ENCODE measurements around the gene KCTD12. TPM values are rescaled to one million over a fixed set of nuclear protein-coding genes. Genes with fewer than 3 reads are reported as not detected.

Gene KCTD12
- total RNA-seq, 1 donor from 2014 or later, result 3.7 TPM

GRCh38 chr13:76887076-76887563 is 915 bp upstream of the KCTD12 start:
- DNase-seq (ENCODE audit: low read depth), result no peak
- TF ChIP-seq, protein P1, sequence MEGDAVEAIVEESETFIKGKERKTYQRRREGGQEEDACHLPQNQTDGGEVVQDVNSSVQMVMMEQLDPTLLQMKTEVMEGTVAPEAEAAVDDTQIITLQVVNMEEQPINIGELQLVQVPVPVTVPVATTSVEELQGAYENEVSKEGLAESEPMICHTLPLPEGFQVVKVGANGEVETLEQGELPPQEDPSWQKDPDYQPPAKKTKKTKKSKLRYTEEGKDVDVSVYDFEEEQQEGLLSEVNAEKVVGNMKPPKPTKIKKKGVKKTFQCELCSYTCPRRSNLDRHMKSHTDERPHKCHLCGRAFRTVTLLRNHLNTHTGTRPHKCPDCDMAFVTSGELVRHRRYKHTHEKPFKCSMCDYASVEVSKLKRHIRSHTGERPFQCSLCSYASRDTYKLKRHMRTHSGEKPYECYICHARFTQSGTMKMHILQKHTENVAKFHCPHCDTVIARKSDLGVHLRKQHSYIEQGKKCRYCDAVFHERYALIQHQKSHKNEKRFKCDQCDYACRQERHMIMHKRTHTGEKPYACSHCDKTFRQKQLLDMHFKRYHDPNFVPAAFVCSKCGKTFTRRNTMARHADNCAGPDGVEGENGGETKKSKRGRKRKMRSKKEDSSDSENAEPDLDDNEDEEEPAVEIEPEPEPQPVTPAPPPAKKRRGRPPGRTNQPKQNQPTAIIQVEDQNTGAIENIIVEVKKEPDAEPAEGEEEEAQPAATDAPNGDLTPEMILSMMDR (conservative IDR thresholded peaks at IDR 0.05; ENCODE audit: low read depth, low read length), result no peak
- peak overlapping the region; percentile 62 for H3K4me3 ChIP-seq (ENCODE audit: low read depth, low read length)

DNA sequence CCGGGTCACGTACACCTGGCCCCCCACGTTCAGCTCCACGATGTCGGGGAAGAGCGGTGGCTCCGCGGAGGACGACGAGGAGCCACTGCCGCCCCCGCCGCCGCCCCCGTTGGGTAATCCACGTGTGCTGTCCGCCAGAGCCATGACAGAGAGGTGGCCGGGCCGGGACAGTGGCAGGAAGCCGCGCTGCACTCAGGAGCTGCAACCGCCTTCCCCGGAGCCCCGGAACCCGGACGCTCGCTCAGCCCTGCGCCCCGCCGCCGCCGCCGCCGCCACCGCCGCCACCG is 257 bp downstream of the KCTD12 start:
- TF ChIP-seq, protein P1 (conservative IDR thresholded peaks at IDR 0.05; ENCODE audit: low read depth, low read length), result no peak
- peak overlapping the region; percentile 62 for H3K4me3 ChIP-seq (ENCODE audit: low read depth, low read length)
- no peak for DNase-seq (ENCODE audit: low read depth)

GRCh38 chr13:76885203-76886004 is 801 bp downstream of the KCTD12 start:
- DNase-seq (ENCODE audit: low read depth), result no peak
- H3K4me3 ChIP-seq (ENCODE audit: low read depth, low read length), result peak overlapping the region; percentile 62
- TF ChIP-seq, protein P1 (conservative IDR thresholded peaks at IDR 0.05; ENCODE audit: low read depth, low read length), result peak; percentile 54

GRCh38 chr13:76884907-76885202 is 1.4 kb downstream of the KCTD12 start:
- no peak for DNase-seq (ENCODE audit: low read depth)
- TF ChIP-seq, protein P1 (conservative IDR thresholded peaks at IDR 0.05; ENCODE audit: low read depth, low read length), result no peak
- peak overlapping the region; percentile 62 for H3K4me3 ChIP-seq (ENCODE audit: low read depth, low read length)

DNA sequence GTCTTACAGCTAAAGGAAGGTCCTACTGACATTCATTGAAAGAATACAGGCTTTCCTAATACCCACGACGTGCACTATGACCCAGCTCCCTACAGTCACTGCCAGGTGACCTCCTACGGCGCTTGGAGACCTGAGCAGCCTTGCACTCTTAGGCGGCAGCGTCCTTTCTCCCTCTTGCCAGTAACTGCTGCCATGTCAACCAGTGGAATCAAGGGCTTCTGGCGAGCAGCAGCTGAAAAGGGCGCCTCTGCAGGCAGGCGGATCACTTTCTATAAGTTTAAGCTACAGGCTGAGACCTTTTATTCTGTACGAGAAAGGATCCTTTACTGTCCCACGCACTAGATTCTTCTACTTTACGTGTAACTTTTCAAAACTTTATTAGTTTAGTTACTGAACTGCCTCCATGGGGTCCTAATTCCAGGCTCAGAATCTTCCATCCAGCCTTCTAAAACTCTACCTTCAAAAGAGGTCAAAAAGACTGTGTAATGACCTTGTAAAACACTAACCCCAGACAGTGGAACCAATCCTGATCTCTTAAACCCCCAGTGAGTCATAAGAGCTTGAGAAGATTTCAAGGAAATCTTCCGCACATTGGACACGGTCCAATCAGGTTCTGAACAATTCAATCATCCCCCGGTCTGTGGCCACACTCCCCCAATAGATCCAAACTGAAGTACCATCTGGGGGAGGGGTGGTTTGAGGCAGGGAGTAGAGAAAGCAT is 1.9 kb downstream of the KCTD12 start:
- TF ChIP-seq, protein P1 (conservative IDR thresholded peaks at IDR 0.05; ENCODE audit: low read depth, low read length), result peak; percentile 34
- H3K4me3 ChIP-seq (ENCODE audit: low read depth, low read length), result peak overlapping the region; percentile 62
- no peak for DNase-seq (ENCODE audit: low read depth)

GRCh38 chr13:76883236-76883635 is 3.0 kb downstream of the KCTD12 start:
- TF ChIP-seq, protein P1 (conservative IDR thresholded peaks at IDR 0.05; ENCODE audit: low read depth, low read length), result no peak
- no peak overlapping the region for H3K4me3 ChIP-seq (ENCODE audit: low read depth, low read length)

More at GRCh38 chr13:76883236-76883635, 3.0 kb downstream of the KCTD12 start:
- no peak for DNase-seq (ENCODE audit: low read depth)

Data from epithelial cell of proximal tubule (primary cell).